Measurements from ENCODE around the gene SIGLEC10.
A peak's percentile ranks its signal among the peaks of the same experiment; 100 is the strongest.

Gene SIGLEC10

GRCh38 chr19:51367255-51367564, 50.2 kb downstream of the SIGLEC10 start:
- no peak for DNase-seq (ENCODE audit: low read depth in 4 of 4, low spot score in 1 of 4)

GRCh38 chr19:51366389-51367254, 50.8 kb downstream of the SIGLEC10 start:
- peak; percentile 81 to 96 (median 86) for DNase-seq (ENCODE audit: low read depth in 4 of 4, low spot score in 1 of 4)

- DNase-seq (ENCODE audit: low read depth in 4 of 4, low spot score in 1 of 4) = no peak
Measured at GRCh38 chr19:51365965-51366388, 51.5 kb downstream of the SIGLEC10 start, which contains the start of gene ETFB. Gene ETFB (minus strand): TSS chr19:51366388. CDS start chr19:51366326, 62 bp downstream.

- no peak for DNase-seq (ENCODE audit: low read depth in 4 of 4, low spot score in 1 of 4)
Measured at GRCh38 chr19:51365211-51365964, 52.1 kb downstream of the SIGLEC10 start.

- DNase-seq (ENCODE audit: low read depth in 4 of 4, low spot score in 1 of 4) = no peak
Measured at GRCh38 chr19:51364200-51365106, 53.0 kb downstream of the SIGLEC10 start.

GRCh38 chr19:51361239-51361638, 56.2 kb downstream of the SIGLEC10 start:
- no peak for DNase-seq (ENCODE audit: low read depth in 4 of 4, low spot score in 1 of 4)
